Measurements from ENCODE around the gene SOX9. TPM values are rescaled to one million over a fixed set of nuclear protein-coding genes. Genes with fewer than 3 reads are reported as not detected.

SOX9 gene
- 9.9 to 15.4 TPM (median 13.8 TPM) in 5 replicates for total RNA-seq (2022; extraction: Qiagen RNA extraction)

DNA sequence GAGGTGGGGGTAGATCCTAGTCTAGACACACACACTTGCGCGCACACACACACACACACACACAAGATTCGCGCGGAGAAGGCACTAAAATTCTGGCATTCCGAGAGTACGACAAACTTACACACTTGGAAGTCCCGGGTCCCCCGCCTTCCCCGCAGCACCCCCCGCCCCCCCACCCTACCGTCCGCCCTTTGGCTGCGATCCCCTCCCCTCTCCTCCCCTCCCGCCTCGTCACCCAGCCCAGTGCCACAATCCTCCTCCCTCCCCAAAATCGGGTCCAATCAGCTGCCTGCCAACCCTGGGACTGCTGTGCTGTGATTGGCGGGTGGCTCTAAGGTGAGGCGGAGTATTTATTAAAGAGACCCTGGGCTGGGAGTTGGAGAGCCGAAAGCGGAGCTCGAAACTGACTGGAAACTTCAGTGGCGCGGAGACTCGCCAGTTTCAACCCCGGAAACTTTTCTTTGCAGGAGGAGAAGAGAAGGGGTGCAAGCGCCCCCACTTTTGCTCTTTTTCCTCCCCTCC lies at the start of gene SOX9:
TSS of gene SOX9 (plus strand) at position 379 of the 522 bp plus-strand sequence. CDS start 372 bp downstream, outside the sequence.

All from A549 treated with dexamethasone at 1 μM for 4 hours (cell line).